Natural killer cell (primary cell): ENCODE results near the gene DISC1. TPM values are rescaled to one million over a fixed set of nuclear protein-coding genes. Genes with fewer than 3 reads are reported as not detected.

ENCODE experiments used
- ATAC-seq, 3 donors: fragments of 150-1000 bp in 2 of 3; fragments of 200-7000 bp in 1 of 3; cut with Tn5 transposase; 1 replicate in 1 of 3; 2 replicates in 2 of 3; pipeline ENCODE4 v1.10.0; 2021; ENCODE audit warnings: mild to moderate bottlenecking in 2 of 3, moderate library complexity in 2 of 3
- DNase-seq, 2 donors: peaks; one replicate each; pipeline versions ENCODE4 v3.0.0 to v3.0.0-alpha.2; 2013 to 2021; ENCODE audit warnings: mixed read lengths in 1 of 2
- H3K27ac ChIP-seq: one replicate; pipeline ENCODE4 v1.5.1; 2013; ENCODE audit warnings: mild to moderate bottlenecking, low read length
- H3K27me3 ChIP-seq: one replicate; pipeline ENCODE4 v1.6.1; 2013; ENCODE audit warnings: low read length; ENCODE audit not compliant: control insufficient read depth, insufficient read depth
- H3K36me3 ChIP-seq: one replicate; pipeline ENCODE4 v1.6.1; 2013; ENCODE audit warnings: low read length; ENCODE audit not compliant: control insufficient read depth, insufficient read depth
- H3K4me1 ChIP-seq: one replicate; pipeline ENCODE4 v1.6.1; 2013; ENCODE audit warnings: low read length; ENCODE audit not compliant: control insufficient read depth, insufficient read depth
- H3K4me3 ChIP-seq: one replicate; pipeline ENCODE4 v1.5.1; 2013; ENCODE audit warnings: low read length
- H3K9me3 ChIP-seq: one replicate; pipeline ENCODE4 v1.6.1; 2013; ENCODE audit warnings: low read length; ENCODE audit not compliant: control insufficient read depth, insufficient read depth
- H3K27ac Mint-ChIP-seq, 2 donors: one replicate each; pipeline ENCODE4 v1.8.0; 2022; ENCODE audit warnings: mild to moderate bottlenecking in 2 of 2, mixed read lengths in 2 of 2, moderate library complexity in 1 of 2
- H3K27me3 Mint-ChIP-seq, 2 donors: one replicate each; pipeline ENCODE4 v1.8.0; 2022; ENCODE audit warnings: low read depth in 2 of 2, mixed read lengths in 2 of 2
- H3K36me3 Mint-ChIP-seq: one replicate; pipeline ENCODE4 v1.8.0; 2022; ENCODE audit warnings: mixed read lengths
- H3K4me1 Mint-ChIP-seq, 2 donors: one replicate each; pipeline ENCODE4 v1.8.0; 2022; ENCODE audit warnings: mixed read lengths in 2 of 2
- H3K4me3 Mint-ChIP-seq: one replicate; pipeline ENCODE4 v1.8.0; 2022; ENCODE audit warnings: mild to moderate bottlenecking, moderate library complexity, mixed read lengths
- H3K9me3 Mint-ChIP-seq, 2 donors: one replicate each; pipeline ENCODE4 v1.8.0; 2022; ENCODE audit warnings: mixed read lengths in 2 of 2
- WGBS: methylation state at CpG from one replicate; pipeline ENCODE4 v1.1.7; 2013; ENCODE audit warnings: missing lambda C conversion rate; ENCODE audit not compliant: insufficient coverage; 5-methylcytosine and 5-hydroxymethylcytosine counted together
- intact Hi-C: fragments of 100-400 bp; cut with micrococcal nuclease; formaldehyde crosslinking; loops from one replicate; pipeline ENCODE4 v1.14.2; 2022
- total RNA-seq, 4 donors: library from RNA; stranded (reverse); fragments of 120-200 nt in 1 of 4; gene quantifications; one replicate each; pipeline versions ENCODE4 v1.2.3 to v1.2.4, GENCODE V29; 2013 to 2022
- TF ChIP-seq, protein P1 (sequence below): fragments of 200-600 bp; IDR thresholded peaks from one replicate; pipeline ENCODE4 v1.8.0; 2022; ENCODE audit warnings: antibody characterized with exemption

DISC1 gene
- total RNA-seq, 3 donors from 2014 or later (not counting 1 experiment from before 2014, with no cell fraction given), result 5.9 to 10.7 (median 9.7) TPM

DNA sequence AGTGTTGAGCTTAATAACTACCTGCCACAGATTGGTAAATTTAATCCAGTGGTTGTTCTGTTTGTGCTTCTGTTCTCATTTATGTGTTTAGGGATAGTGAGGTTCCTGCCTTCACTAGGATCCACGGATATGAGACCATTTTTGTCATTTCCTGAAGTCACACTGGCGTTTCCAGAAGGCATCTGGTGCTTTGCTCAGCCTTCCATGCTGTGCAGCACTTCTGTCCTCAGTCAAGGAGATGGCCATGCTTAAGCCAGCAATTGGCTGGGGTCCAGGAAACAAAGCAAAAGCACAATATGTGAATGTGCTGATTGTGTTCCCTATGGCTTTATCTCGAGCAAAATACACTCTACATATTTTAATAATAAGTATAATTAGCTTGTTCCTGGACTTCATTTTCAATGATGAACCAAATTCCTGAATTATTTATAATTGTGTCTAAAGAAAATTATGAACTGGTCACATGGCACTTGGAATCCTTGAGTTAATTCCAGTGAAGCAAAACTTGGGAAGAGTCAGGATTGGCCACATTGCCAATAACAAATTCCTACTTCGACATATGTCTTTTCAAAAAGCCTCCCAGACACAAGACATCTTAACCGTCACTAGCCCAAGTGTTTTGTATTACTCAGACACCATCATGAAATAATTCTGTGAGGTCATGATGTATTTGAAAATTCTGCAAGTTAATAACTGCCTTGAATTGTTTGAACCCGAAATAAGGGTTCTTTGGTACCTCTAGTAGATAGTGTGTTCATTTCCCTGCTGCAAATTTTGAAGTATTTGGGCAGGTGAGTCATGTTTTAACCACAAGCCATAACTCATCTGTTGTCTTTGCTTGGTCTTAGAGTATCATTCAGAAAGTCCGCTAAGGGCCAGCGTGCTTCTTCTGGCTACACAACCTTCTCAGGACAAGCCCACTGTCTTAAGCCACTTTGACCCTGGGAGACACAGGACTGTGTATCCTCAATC lies 412.4 kb downstream of the DISC1 start:
- Mint-ChIP-seq H3K27me3 (no peaks in the 10 kb centered on the region), H3K9me3 (no peaks in the 10 kb centered on the region), H3K36me3 (no peaks in the 10 kb centered on the region), H3K4me3 (no peak overlapping the region), H3K4me1 (no peaks in the 10 kb centered on the region), H3K27ac (no peak overlapping the region)
- Histone ChIP-seq H3K36me3 (no peaks in the 10 kb centered on the region), H3K9me3 (no peaks in the 10 kb centered on the region), H3K27me3 (no peaks in the 10 kb centered on the region), H3K4me3 (no peak overlapping the region), H3K4me1 (no peaks in the 10 kb centered on the region), H3K27ac (no peak overlapping the region)
- ATAC-seq, result no peak
- 83% methylated on average over 6 of the region's 8 CpGs for WGBS
- TF ChIP-seq, protein P1, sequence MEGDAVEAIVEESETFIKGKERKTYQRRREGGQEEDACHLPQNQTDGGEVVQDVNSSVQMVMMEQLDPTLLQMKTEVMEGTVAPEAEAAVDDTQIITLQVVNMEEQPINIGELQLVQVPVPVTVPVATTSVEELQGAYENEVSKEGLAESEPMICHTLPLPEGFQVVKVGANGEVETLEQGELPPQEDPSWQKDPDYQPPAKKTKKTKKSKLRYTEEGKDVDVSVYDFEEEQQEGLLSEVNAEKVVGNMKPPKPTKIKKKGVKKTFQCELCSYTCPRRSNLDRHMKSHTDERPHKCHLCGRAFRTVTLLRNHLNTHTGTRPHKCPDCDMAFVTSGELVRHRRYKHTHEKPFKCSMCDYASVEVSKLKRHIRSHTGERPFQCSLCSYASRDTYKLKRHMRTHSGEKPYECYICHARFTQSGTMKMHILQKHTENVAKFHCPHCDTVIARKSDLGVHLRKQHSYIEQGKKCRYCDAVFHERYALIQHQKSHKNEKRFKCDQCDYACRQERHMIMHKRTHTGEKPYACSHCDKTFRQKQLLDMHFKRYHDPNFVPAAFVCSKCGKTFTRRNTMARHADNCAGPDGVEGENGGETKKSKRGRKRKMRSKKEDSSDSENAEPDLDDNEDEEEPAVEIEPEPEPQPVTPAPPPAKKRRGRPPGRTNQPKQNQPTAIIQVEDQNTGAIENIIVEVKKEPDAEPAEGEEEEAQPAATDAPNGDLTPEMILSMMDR, result no peak
- no peak for DNase-seq
- intact Hi-C loops, result no loop called here

- 94% methylated on average over 2 of the region's 3 CpGs for WGBS
- H3K4me1 Mint-ChIP-seq, result no peaks in the 10 kb centered on the region
- H3K4me1 ChIP-seq, result no peaks in the 10 kb centered on the region
- no peaks in the 10 kb centered on the region for H3K9me3 ChIP-seq
- H3K36me3 Mint-ChIP-seq, result no peaks in the 10 kb centered on the region
- H3K27ac ChIP-seq, result no peak overlapping the region
- no peaks in the 10 kb centered on the region for H3K27me3 Mint-ChIP-seq
- H3K4me3 Mint-ChIP-seq, result no peak overlapping the region
- no peaks in the 10 kb centered on the region for H3K36me3 ChIP-seq
- intact Hi-C loops, result no loop called here
- no peak overlapping the region for H3K4me3 ChIP-seq
- DNase-seq (no peak), ATAC-seq (no peak)
- H3K27ac Mint-ChIP-seq, result no peak overlapping the region
- TF ChIP-seq, protein P1, result no peak
- no peaks in the 10 kb centered on the region for H3K27me3 ChIP-seq
- H3K9me3 Mint-ChIP-seq, result no peaks in the 10 kb centered on the region
Observed at GRCh38 chr1:232040260-232040659, 413.7 kb downstream of the DISC1 start.

GRCh38 chr1:232044728-232045127 lies 418.1 kb downstream of the DISC1 start:
- Histone ChIP-seq H3K36me3 (no peaks in the 10 kb centered on the region), H3K4me3 (no peak overlapping the region), H3K9me3 (no peaks in the 10 kb centered on the region), H3K4me1 (no peaks in the 10 kb centered on the region), H3K27me3 (no peaks in the 10 kb centered on the region), H3K27ac (no peak overlapping the region)
- no peak overlapping the region for H3K4me3 Mint-ChIP-seq
- DNase-seq (no peak), ATAC-seq (no peak)
- H3K27ac Mint-ChIP-seq, result no peak overlapping the region
- H3K27me3 Mint-ChIP-seq, result peaks cover 0 to 8% of the 10 kb centered on the region in 2 donors
- no peaks in the 10 kb centered on the region for H3K36me3 Mint-ChIP-seq
- TF ChIP-seq, protein P1, result no peak
- intact Hi-C loops, result no loop called here
- 89% methylated on average over 3 of the region's 3 CpGs for WGBS
- no peaks in the 10 kb centered on the region for H3K4me1 Mint-ChIP-seq
- no peaks in the 10 kb centered on the region for H3K9me3 Mint-ChIP-seq
